GM12891 (cell line): ENCODE measurements around the gene LPIN1.

ENCODE experiments used
- PAX5 ChIP-seq: IDR thresholded peaks from 2 replicates; pipeline ENCODE4 v1.6.1; 2011; ENCODE audit warnings: low read length, moderate library complexity, mild to moderate bottlenecking; ENCODE audit not compliant: insufficient read depth, severe bottlenecking
- POLR2A ChIP-seq: IDR thresholded peaks from 2 replicates; pipeline ENCODE4 v1.6.1; 2011; ENCODE audit warnings: low read depth, low read length, control low read depth
- POLR2AphosphoS5 ChIP-seq: IDR thresholded peaks from 2 replicates; pipeline ENCODE4 v1.6.1; 2011; ENCODE audit warnings: low read depth, low read length, control low read depth
- POU2F2 ChIP-seq: IDR thresholded peaks from 2 replicates; pipeline ENCODE4 v1.6.1; 2011; ENCODE audit warnings: low read depth, mild to moderate bottlenecking, control low read depth, low read length, moderate library complexity
- TAF1 ChIP-seq: IDR thresholded peaks from 2 replicates; pipeline ENCODE4 v1.6.1; 2011; ENCODE audit warnings: low read depth, low read length, control low read depth

DNA sequence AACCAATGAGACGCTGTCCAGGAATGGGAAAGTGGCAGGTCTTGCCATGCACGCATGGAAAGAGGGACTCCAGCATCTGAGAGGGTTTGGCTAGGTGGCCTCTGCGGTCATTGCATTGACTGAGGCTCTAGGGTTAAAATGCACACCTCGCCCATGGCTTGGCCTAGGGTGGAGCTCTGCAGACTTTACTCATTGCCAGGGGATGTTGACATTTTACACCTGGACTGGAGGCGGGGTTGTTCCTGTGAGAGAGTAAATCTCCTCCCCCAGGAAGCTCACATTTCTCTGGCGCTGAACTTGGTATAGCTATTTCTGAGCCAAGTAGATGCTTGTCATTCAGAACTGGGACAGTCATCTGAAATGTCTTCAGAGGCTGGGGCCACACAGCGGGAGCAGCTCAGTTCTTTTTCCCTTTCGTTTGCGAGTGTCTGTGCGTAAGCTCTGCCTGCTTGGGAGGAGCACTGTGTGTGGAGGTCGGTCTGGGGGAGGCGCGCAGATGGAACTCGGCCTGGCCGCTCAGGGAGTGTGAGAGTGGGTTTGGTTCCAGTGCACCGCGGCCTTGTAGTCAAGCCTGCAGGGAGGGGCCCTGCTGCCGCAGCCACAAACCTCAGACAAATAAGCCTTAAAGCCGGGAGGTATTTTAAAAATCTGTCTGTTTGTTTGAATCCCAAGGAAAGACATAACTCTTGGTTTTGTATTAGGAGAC, 76.5 kb downstream of the LPIN1 start:
- no peak for TF ChIP-seq PAX5
- TF ChIP-seq POLR2AphosphoS5 = no peak
- TF ChIP-seq POLR2A = no peak
- TF ChIP-seq TAF1 = no peak
- no peak for TF ChIP-seq POU2F2
